Measurements from ENCODE around the gene OR1D5. TPM values are rescaled to one million over a fixed set of nuclear protein-coding genes. Genes with fewer than 3 reads are reported as not detected.

The OR1D5 gene
- total and polyA plus RNA-seq, 4 donors: not detected

- TF ChIP-seq FOXA1 (IDR thresholded peaks at IDR 0.05) (no peak), MAX (IDR thresholded peaks at IDR 0.05) (no peak), HNF4A (conservative IDR thresholded peaks at IDR 0.05) (no peak), ATF3 (IDR thresholded peaks at IDR 0.05) (no peak), RXRA (IDR thresholded peaks at IDR 0.05) (no peak), GABPA (IDR thresholded peaks at IDR 0.05 in 1 of 2, conservative IDR thresholded peaks at IDR 0.05 in 1 of 2) (no peak), FOXA2 (IDR thresholded peaks at IDR 0.05) (no peak), ZBTB33 (IDR thresholded peaks at IDR 0.05) (no peak)
These were observed 36.3 kb downstream of the OR1D5 start for GRCh38 chr17:3026856-3027751.

GRCh38 chr17:3026125-3026855, 37.1 kb downstream of the OR1D5 start:
- Histone ChIP-seq H3K9ac (ENCODE audit: low read depth in 1 of 2, low read length in 2 of 2) (no peak overlapping the region), H3K4me1 (ENCODE audit: control insufficient read depth in 4 of 4, insufficient read depth in 4 of 4, low read length in 3 of 4) (no peaks in the 10 kb centered on the region), H3K27me3 (ENCODE audit: control insufficient read depth in 4 of 4, insufficient read depth in 4 of 4, low read length in 3 of 4) (no peaks in the 10 kb centered on the region), H3K27ac (ENCODE audit: low read depth in 1 of 2, low read length in 2 of 2) (no peak overlapping the region), H3K4me3 (ENCODE audit: low read depth in 1 of 3, low read length in 3 of 3) (no peak overlapping the region), H3K36me3 (ENCODE audit: control insufficient read depth in 4 of 4, insufficient read depth in 3 of 4, low read depth in 1 of 4, low read length in 3 of 4) (peaks cover 0 to 7% (median 0%) of the 10 kb centered on the region in 4 donors), H3K9me3 (ENCODE audit: control insufficient read depth in 4 of 4, low read length in 3 of 4) (peaks cover 2 to 20% (median 7%) of the 10 kb centered on the region in 4 donors)
- TF ChIP-seq GABPA (IDR thresholded peaks at IDR 0.05 in 1 of 2, conservative IDR thresholded peaks at IDR 0.05 in 1 of 2) (no peak), ZBTB33 (IDR thresholded peaks at IDR 0.05) (no peak), YY1 (IDR thresholded peaks at IDR 0.05) (no peak), REST (IDR thresholded peaks at IDR 0.05) (no peak), RAD21 (IDR thresholded peaks at IDR 0.05) (no peak), EGR1 (IDR thresholded peaks at IDR 0.05; ENCODE audit: low read depth in 2 of 2) (no peak)
- no peak for DNase-seq (ENCODE audit: low spot score)
- 86% methylated on average over 26 of the region's 26 CpGs for WGBS

More at GRCh38 chr17:3026856-3027751, 36.3 kb downstream of the OR1D5 start:
- no peaks in the 10 kb centered on the region for H3K27me3 ChIP-seq (ENCODE audit: control insufficient read depth in 4 of 4, insufficient read depth in 4 of 4, low read length in 3 of 4)
- H3K9ac ChIP-seq (ENCODE audit: low read depth in 1 of 2, low read length in 2 of 2): no peak overlapping the region
- H3K9me3 ChIP-seq (ENCODE audit: control insufficient read depth in 4 of 4, low read length in 3 of 4): peaks cover under 1 to 15% (median 3%) of the 10 kb centered on the region in 4 donors
- no peaks in the 10 kb centered on the region for H3K4me1 ChIP-seq (ENCODE audit: control insufficient read depth in 4 of 4, insufficient read depth in 4 of 4, low read length in 3 of 4)
- H3K27ac ChIP-seq (ENCODE audit: low read depth in 1 of 2, low read length in 2 of 2): no peak overlapping the region
- H3K4me3 ChIP-seq (ENCODE audit: low read depth in 1 of 3, low read length in 3 of 3): no peak overlapping the region
- peaks cover 0 to 7% (median 0%) of the 10 kb centered on the region in 4 donors for H3K36me3 ChIP-seq (ENCODE audit: control insufficient read depth in 4 of 4, insufficient read depth in 3 of 4, low read depth in 1 of 4, low read length in 3 of 4)
- no peak for DNase-seq (ENCODE audit: low spot score)
- WGBS: 92% methylated on average over 31 of the region's 31 CpGs

All from liver (tissue), 9 donors.